DMS 273 (cell line): ENCODE results near the gene ELMO1.
"Not testable (repeated sequence)": the region's sequence is repeated elsewhere in the genome, so short reads cannot be mapped to it uniquely, and the experiment has no call there.

ENCODE experiments used
- DNase-seq: peaks from one replicate; lab custom pipeline; 2025; ENCODE audit not compliant: unreplicated experiment; lab: John Stamatoyannopoulos, UW

The ELMO1 gene

GRCh38 chr7:36995776-36996175, 452.9 kb downstream of the ELMO1 start:
- DNase-seq: no peak

- no peak for DNase-seq
Observed at GRCh38 chr7:36994456-36995112, 454.1 kb downstream of the ELMO1 start.

DNA sequence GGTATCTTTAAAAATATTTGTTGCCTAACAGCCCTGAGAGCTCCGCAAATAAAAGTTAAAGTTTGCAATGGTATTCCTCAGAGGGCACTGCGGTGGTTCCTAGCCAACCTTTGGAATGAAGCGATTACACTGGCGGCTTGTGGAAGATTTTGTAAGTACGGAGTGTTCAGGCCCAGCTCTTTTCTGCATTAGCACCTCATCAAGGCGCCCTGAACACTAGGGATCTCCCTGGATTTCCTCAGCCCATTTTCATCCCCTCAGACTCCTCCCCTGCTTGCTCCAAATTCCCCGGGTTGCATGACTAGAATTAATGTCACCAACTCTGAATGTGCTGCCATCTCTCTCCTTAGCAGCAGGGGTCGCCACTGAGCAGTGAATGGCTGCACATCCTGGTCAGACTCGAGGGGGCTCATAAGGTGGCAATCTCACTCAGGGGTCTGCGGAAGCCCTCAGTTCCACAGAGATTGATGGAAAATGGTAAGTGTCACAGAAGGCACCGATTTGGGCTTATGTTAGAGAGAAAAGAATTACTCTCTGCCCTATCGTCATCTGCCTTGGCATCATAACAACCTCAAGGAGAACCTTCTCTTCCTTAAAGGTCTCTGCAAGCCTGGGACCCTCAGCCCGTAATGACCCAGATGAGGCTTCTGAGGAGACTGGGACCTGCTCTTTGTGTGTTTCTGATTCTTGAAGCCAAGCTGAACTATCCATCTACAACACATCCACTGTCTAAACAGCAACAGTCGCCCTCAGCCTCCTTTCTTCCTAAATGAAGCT, 461.5 kb downstream of the ELMO1 start:
- DNase-seq: peak; percentile 93

DNA sequence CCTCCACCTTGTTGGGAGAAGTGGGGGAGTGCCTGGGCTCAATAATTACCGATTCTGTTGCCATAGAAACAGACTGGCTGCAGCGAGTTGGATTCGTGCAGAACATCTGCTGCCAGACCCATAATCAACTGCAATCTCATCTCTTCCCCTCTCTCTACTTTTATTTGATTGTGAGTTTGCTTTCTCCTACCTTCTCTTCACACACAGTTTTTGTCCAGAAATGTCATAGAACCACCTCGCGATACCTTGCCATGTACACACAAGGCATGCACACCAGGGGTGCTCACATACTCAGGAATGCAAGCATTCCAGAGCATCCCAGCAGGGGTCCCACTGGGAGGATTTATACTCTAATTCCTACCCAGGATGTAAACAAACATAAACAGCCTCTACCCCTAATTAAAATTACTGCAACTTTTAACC, 462.1 kb downstream of the ELMO1 start:
- DNase-seq: peak; percentile 95

GRCh38 chr7:36985866-36986400, 462.7 kb downstream of the ELMO1 start:
- DNase-seq: peak; percentile 95

DNA sequence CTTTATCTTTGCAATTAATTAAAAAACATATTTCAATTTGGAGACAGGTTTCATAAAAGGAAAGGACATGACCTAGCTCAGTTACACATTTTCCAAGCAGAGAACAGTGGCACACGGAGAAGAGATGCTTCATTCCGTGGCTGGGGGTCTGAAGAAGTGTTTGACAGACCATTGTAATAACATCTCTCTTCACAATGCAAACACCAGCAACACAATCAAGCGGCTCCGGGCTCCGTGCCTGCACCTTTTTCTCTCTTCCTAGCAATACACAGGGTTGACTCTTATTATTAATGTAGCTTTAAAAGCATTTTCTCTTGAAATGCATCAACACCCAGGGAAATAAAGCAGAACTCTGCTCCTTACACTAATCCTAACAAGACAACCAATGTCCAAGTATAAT, 463.3 kb downstream of the ELMO1 start:
- DNase-seq: peak; percentile 57

DNA sequence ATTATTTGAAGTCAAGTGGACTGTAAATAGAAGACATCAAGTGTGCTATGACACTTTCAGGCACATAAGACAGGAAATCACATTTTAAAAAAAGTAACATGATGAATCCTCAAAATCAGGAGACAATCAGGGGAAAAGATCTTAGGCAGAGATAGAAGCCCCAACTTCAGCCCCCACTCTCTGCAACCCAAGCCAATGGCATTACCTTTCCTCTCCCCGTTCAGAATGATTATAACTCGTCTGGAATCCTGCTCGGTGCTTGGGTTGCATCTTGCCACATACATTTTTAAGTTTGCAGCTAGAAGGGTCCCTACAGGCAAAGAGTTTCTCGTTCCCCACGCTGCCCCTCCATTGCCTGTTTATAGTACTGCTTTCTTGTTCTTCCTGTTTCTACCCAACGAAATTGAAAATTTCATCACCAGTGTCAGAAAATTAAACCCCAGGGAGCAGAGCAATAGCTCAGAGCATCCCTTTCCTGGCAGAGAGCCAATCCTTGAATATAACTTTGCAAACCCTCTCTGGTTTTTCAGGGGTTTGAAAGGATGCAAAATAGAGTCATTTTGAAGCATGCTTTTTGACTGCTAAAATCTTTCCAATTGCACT, 463.9 kb downstream of the ELMO1 start:
- peak; percentile 64 for DNase-seq

DNA sequence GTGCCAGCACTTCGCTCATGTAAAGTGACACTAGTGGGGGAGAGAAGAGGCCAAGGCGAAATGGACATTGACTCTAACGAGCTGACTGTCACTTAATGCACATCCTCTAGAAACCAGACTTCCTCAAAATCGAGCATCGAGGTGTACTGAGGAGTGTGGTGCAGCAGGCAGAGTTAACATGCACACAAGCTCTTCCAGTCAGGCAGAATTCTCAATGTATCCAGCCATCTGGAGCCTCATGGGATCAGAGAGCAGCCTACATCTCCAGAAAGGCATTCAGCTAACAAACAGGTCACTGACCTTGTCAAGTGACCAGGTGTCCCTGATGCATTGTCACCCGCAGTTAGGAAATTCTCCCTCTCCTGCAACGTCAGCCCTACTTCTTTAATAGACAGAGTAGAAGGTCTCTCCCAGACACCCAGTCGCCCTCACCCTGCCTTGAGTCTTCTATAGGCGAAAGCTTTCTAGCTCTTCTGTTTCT, 464.6 kb downstream of the ELMO1 start:
- peak; percentile 67 for DNase-seq

DNA sequence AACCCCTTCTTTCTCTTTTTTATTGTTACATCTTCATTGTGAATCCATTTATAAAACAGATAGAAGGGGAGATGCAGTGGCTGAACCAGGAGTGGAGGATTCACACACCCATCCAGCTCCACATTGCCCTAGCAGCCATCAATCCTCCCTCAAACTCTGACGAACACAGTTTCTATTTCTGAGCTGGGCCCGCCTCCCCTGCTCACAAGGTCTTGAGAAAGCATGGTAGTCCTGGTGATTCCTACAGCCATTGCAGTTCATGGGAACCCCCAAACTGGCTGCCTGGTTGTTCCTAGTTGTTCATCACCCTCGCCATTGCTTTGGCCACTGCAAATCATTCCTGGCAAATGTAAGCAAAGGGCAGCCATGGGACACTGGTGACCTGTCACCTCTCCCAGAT, 465.9 kb downstream of the ELMO1 start:
- no peak for DNase-seq

GRCh38 chr7:36979810-36980248, 468.8 kb downstream of the ELMO1 start:
- peak; percentile 58 for DNase-seq

- peak; percentile 75 for DNase-seq
Observed at GRCh38 chr7:36978461-36978860, 470.2 kb downstream of the ELMO1 start.

- no peak for DNase-seq
Observed at GRCh38 chr7:36977878-36978277, 470.8 kb downstream of the ELMO1 start.

- DNase-seq: not testable (repeated sequence)
Observed at GRCh38 chr7:36973534-36973933, 475.1 kb downstream of the ELMO1 start.

- no peak for DNase-seq
Observed at GRCh38 chr7:36972140-36972518, 476.5 kb downstream of the ELMO1 start.

DNA sequence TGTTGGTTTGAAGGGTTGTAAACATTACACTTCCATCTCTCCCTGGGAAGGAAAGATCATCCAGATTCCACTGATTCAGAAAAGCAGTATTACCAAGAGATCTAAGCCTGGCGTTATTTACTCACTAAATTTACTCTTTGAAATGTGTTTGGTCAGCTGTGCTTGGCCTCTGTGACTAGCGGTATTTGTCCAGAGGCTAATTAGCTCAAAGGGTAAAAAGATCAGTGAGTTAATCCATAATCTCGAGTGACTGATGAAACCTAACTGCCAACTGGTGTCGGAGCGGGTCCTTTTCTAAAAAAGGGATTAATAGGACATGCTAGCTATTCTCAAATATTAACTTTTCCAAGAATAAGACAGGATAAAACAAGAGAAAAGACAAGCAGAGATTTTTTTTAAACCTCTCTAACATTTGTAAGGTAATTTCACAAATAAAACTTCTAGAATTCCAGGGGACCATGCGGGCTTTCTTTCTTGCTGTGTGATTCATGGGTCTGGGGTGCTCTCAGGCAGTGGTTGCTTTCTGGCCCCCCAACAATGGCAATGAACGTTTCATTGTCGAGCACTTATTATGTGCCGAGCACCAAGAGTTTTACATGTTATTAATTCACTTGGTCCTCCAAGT, 477.0 kb downstream of the ELMO1 start:
- DNase-seq: no peak

DNA sequence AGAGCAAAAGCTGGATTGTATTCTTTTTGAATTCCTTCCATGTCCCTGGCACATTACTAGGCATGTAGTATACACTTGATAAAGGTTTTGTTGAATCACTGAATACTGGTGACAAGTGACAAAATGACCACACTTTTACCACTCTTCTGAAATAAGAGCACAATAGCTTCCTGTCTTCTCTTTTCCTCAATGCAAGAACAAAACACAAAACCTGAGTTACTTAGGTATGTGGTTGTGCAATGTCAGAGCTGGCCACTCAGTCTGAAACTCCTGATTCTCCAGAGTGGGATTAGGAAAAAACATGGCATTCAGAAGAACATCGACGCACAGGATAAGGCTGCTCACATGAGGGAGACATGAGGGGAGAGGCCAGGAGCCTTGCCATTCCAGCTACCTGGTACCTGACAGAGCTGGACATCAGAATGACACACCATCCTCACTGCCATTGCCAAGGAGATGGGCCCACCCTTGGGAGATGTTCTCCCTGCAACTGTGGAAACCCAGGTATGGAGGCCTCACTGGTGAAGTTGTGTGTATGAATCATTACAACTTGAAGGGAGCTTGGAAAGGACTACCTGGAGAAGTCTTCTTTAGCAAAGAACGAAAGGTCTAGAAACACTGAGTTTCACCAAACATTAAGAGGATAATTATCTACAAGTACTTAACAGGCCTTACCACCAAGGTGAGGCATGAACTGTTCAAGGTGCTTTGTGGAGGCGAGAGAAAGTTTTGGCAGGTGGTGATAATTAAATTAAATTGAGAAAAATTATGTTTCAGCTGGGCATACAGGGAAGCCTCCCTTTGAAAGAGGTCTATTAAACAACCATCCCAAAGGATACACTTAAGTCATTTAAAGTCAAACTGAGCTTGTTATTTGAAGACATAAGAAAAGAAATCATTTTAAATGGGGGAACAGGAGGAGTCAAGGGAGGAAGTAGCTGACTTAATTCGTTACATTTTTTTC, 477.8 kb downstream of the ELMO1 start:
- DNase-seq: no peak

- DNase-seq: no peak
Observed at GRCh38 chr7:36969376-36969775, 479.3 kb downstream of the ELMO1 start.

DNA sequence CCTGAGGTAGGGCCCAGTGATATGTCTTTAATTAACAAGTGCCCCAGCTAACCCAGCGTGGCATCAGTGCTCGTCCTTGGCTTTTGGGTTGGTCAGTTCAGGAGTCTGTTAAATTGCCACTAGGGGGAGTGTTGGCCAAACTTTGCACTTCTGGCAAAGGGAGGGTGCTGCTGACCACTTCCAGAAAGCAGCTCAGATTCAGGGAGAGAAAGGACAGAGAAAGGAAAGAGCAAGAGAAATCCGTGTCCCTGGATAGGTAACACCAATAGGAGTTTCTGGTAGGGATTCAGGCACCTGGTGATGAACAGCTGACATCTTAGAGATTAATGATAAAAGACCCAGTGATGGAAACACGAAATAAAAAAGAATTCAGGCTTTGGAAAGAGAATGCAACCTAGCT, 481.3 kb downstream of the ELMO1 start:
- DNase-seq: peak; percentile 73

GRCh38 chr7:36966636-36967035, 482.0 kb downstream of the ELMO1 start:
- DNase-seq: peak; percentile 75

DNA sequence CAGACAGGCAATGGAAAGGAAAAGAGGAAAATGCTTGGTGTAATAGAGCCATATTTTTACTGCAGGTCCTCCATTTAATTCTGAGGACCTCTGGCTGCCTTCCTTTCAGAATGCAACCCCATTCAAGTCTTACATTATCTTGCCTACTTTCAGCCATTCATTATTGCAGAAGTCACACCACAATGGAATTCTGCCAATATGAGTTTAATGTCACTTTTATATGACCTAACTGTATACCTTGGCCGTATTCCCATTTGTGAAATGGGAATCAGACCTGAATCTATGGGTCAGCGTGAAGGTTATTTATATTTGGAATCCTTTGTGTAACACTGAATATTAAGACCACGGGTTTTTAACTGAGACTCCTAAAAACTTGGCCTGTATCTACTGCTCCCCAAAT, 482.6 kb downstream of the ELMO1 start:
- DNase-seq: peak; percentile 45
